ENCODE results near the gene MBNL2. TPM values are rescaled to one million over a fixed set of nuclear protein-coding genes. Genes with fewer than 3 reads are reported as not detected.

Gene MBNL2
- total and polyA plus RNA-seq, 10 of the 15 experiments (the other 5 are each of a cell fraction or from before 2014, with no cell fraction given): 1.6 to 9.7 (median 6.7) TPM

- TF ChIP-seq FOXM1 (IDR thresholded peaks at IDR 0.05; ENCODE audit: low read depth, low read length) (no peak), ZNF384 (IDR thresholded peaks at IDR 0.05; ENCODE audit: borderline replicate concordance, low read depth, low read length) (no peak), ASH2L (IDR thresholded peaks at IDR 0.05; ENCODE audit: borderline replicate concordance, low read depth) (no peak), SMARCA5 (IDR thresholded peaks at IDR 0.05) (no peak), CREB1 (IDR thresholded peaks at IDR 0.05; ENCODE audit: low read depth) (no peak), TBL1XR1 (IDR thresholded peaks at IDR 0.05; ENCODE audit: low read depth, low read length) (no peak), IKZF2 (IDR thresholded peaks at IDR 0.05) (no peak), MTA3 (IDR thresholded peaks at IDR 0.05; ENCODE audit: borderline replicate concordance, low read length) (no peak), TCF12 (IDR thresholded peaks at IDR 0.05; ENCODE audit: low read depth, low read length) (no peak), WRNIP1 (IDR thresholded peaks at IDR 0.05; ENCODE audit: borderline replicate concordance, low read depth, low read length) (no peak), RCOR1 (conservative IDR thresholded peaks at IDR 0.05; ENCODE audit: low read depth, low read length) (no peak), NFYB (IDR thresholded peaks at IDR 0.05; ENCODE audit: insufficient read depth, low read depth, low read length) (no peak), CHD2 (IDR thresholded peaks at IDR 0.05; ENCODE audit: borderline replicate concordance, low read depth, low read length) (no peak)
- TF ChIP-seq, protein P1, sequence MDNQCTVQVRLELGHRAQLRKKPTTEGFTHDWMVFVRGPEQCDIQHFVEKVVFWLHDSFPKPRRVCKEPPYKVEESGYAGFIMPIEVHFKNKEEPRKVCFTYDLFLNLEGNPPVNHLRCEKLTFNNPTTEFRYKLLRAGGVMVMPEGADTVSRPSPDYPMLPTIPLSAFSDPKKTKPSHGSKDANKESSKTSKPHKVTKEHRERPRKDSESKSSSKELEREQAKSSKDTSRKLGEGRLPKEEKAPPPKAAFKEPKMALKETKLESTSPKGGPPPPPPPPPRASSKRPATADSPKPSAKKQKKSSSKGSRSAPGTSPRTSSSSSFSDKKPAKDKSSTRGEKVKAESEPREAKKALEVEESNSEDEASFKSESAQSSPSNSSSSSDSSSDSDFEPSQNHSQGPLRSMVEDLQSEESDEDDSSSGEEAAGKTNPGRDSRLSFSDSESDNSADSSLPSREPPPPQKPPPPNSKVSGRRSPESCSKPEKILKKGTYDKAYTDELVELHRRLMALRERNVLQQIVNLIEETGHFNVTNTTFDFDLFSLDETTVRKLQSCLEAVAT (IDR thresholded peaks at IDR 0.05): no peak
- Histone ChIP-seq H3K27me3 (replicated peaks in 1 of 2; ENCODE audit: control insufficient read depth in 2 of 2, insufficient read depth in 2 of 2, low read length in 1 of 2) (no peaks in the 10 kb centered on the region), H3K4me3 (no peak overlapping the region), H3K9ac (ENCODE audit: control insufficient read depth, insufficient read depth, low read length) (no peak overlapping the region), H3K4me1 (ENCODE audit: control insufficient read depth, insufficient read depth, low read length) (no peaks in the 10 kb centered on the region), H2AFZ (ENCODE audit: control insufficient read depth, low read depth, low read length) (no peak overlapping the region), H3K4me2 (ENCODE audit: control insufficient read depth, insufficient read depth) (no peak overlapping the region), H3K36me3 (ENCODE audit: control insufficient read depth in 2 of 2, insufficient read depth in 2 of 2, low read length in 1 of 2) (no peaks in the 10 kb centered on the region), H4K20me1 (ENCODE audit: control insufficient read depth, insufficient read depth) (no peaks in the 10 kb centered on the region), H3K9me3 (replicated peaks; ENCODE audit: control insufficient read depth, insufficient read depth, low read length) (no peaks in the 10 kb centered on the region), H3K27ac (ENCODE audit: control insufficient read depth, insufficient read depth) (no peak overlapping the region), H3K79me2 (ENCODE audit: control insufficient read depth, insufficient read depth, low read length) (no peaks in the 10 kb centered on the region)
- ATAC-seq (no peak), FAIRE-seq (no peak), DNase-seq (ENCODE audit: low read depth, low spot score) (no peak)
- SMC1A ChIA-PET (ENCODE audit: uncharacterized antibody, unreplicated experiment): interaction anchor here (1.5 kb wide), 1 partner anchor 9 kb away, joined by 3 read pairs; no protein-coding TSS in a partner anchor
- POLR2A ChIA-PET: no interaction called here
- CTCF ChIA-PET: interaction anchor here (1.5 to 10.7 kb wide), 2 partner anchors 9 to 243 kb away, joined by 5 to 96 read pairs; no protein-coding TSS in a partner anchor
- intact Hi-C loops (cut with micrococcal nuclease; ENCODE audit: unreplicated experiment): no loop called here
- RAD21 ChIA-PET (ENCODE audit: unreplicated experiment): no interaction called here
- no TSS peak for BruUV-seq (replicated peaks)
- in situ Hi-C loops (cut with MboI): loop anchor here (5.0 kb wide), 1 partner anchor 236 kb away; no protein-coding TSS in a partner anchor
These were observed 130.7 kb downstream of the MBNL2 start for GRCh38 chr13:97352815-97353214.

All from GM12878 (cell line).